GDM1 (cell line): Measurements from ENCODE around the gene FZD4.
"Not testable (repeated sequence)": the region's sequence is repeated elsewhere in the genome, so short reads cannot be mapped to it uniquely, and the experiment has no call there.

Experiments used
- DNase-seq: peaks from one replicate; lab custom pipeline; 2025; lab: John Stamatoyannopoulos, UW

The FZD4 gene

DNA sequence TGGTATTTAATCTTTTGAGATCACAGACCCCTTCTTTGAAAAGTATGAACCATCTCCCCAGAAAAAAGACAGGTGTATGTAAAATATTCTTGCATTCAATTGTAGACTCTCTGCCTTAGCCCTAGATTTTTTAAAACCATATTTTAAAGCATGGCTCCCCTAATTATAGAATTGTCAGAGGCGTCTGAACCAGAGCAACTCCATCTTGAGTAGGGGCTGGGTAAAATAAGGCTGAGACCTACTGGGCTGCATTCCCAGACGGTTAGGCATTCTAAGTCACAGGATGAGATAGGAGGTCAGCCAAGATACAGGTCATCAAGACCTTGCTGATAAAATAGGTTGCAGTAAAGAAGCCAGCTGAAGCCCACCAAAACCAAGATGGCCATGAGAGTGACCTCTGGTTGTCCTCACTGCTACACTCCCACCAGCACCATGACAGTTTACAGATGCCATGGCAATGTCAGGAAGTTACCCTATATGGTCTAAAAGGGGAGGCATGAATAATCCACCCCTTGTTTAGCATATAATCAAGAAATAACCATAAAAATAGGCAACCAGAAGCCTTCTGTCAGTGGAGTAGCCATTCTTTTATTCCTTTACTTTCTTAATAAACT is 17.9 kb downstream of the FZD4 start:
- not testable (repeated sequence) for DNase-seq

DNA sequence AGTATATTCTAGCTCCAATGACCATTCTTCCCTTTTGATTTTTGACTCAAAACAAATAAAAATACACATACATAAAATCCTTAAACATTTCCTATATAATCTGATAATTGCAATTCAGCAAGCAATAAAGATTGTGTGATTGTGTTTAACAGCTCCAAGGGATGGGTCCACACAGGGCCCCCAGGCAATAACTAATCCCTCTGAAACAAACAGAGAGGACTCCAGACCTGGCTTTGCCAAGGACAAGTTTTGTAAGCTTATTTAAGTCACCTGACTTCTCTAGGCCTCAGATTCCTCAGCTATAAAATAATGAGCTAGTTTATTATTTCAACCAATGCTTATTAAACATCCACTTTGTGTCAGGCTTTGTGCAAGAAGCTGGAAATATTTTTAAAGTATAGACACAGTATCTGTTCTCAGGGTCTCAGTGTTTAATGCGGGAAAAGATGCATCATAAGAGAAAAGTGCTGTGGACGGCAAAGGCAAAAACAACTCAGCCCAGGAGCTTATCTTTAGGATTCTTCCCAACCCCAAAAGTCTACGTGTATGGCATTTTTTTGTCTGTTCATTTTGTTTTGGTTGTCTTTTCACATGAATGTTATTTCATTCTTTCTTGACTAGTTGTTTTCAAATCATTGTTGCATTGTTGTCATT is 20.1 kb downstream of the FZD4 start:
- DNase-seq = no peak

GRCh38 chr11:86934582-86934900 is 20.7 kb downstream of the FZD4 start:
- DNase-seq = no peak

DNA sequence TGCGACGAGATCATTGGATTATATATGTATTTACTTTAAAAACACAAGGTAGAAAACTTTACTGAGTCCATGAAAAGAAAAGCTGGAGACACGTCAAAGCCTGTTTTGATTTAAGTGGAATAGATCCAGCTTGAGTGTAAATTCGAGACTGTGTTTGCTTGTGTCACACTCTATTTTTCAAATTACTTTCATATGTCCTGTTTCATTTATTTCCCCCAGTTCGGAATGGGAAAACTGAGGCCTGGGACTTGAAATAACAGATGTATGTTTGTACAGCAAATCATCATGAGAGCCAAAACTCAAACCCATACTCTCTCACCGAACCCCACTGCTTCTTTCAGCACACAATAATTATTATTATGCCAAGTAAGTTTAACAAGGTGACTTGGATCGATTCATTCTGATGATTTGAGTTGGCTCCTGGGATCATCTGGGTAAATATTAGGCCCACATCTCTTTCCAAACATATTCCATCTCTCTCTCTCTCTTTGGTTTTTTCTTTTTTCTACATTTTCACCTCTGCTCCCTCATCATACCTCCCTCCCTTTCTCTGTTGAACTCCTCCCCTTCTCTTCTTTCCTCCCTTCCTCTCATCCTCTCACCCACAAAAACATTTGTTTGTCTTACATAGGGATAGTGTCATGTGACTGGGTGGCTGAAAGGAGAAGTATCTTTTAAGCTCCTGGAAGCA is 21.2 kb downstream of the FZD4 start:
- no peak for DNase-seq

DNA sequence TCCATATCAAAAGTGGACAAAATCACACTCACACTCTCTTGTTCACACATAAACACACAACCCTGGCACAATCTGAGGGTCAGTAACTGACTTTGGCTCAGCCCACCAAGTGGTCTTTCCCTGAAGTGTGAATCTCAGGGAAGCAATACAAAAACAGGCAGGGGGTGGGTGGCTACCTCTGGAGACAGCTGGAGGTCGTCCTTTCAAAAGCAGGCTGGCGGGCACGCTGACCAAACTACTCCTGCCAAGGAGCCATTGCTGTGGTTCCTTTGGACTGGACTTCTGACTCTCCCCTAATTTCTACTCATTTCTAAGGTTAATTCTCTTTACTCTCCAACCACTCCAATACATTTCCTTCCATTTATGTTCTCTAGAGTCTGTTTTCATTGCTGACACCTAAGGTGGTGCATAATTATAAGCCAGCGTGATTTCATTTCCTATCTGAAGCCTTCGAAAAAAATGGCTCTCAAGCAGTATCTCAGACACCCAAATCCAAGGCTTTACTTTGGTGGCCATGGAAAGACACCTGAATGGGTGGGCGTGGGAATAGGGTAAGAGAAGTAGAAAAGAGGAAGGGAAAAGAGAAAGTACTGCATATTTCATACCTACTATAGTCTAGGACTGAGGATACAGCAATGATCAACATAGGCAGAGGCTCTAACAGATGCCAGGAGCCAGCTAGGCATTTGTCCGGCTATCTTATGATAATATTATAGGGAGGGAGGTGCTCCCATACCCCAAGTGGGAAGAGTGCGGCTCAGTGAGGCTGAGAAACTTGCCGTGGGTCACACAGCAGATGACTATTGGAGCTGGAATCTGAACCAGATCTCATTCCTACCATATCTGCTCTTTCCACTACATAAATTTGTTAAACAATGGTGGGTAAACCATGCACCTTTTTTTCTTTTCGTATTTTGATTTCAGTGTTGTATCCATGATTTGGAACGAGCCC is 22.0 kb downstream of the FZD4 start:
- DNase-seq = no peak

- DNase-seq = no peak
These were observed 23.0 kb downstream of the FZD4 start for GRCh38 chr11:86932259-86932585.

GRCh38 chr11:86931548-86932258 is 23.5 kb downstream of the FZD4 start:
- no peak for DNase-seq

DNA sequence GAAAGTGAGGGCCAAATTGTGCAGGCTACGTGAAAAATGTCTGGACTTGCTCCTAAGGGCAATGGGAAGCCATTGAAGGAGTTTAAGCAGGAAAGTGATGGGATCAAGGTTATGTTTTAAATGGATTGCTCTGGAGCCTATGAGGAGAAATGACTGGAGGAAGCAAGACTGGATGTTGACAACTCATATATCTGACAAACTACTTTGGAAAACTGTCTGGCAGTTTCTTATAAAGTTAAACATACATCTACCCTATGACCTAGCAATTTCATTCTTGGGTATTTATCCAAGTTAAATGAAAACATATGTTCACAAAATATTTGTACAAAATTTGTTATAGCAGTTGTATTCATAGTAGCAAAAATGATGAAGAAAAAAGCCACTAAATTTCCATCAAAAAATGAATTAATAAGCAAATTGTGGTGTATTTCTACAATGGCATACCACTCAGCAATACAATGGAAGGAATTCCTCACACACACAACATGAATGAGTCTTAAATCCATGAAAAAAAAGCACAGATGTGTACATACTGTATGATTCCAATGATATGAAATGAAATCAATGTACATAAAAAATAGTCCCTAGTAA is 24.1 kb downstream of the FZD4 start:
- no peak for DNase-seq

DNA sequence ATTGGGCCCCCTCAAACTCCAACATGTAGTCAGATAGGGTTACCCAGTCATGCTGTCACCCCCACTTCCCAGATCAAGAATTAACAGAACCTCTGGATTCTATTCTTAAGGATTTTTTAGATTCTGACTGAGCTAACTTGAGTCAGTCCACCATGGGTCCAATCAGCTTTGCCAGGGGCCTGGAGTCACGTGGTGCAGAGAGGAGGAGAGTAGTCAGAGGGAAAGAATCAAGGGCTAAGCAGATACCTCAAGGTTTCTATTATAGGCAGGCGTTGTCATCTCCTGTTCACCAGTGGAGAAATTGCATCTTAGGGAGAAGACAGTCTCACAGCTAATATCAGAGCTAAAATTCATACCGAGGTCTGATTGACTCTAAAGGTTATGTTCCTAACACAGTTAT is 28.2 kb downstream of the FZD4 start:
- DNase-seq = no peak

GRCh38 chr11:86923999-86924766 is 31.0 kb downstream of the FZD4 start:
- DNase-seq = no peak

GRCh38 chr11:86922225-86922624 is 33.0 kb downstream of the FZD4 start:
- no peak for DNase-seq

DNA sequence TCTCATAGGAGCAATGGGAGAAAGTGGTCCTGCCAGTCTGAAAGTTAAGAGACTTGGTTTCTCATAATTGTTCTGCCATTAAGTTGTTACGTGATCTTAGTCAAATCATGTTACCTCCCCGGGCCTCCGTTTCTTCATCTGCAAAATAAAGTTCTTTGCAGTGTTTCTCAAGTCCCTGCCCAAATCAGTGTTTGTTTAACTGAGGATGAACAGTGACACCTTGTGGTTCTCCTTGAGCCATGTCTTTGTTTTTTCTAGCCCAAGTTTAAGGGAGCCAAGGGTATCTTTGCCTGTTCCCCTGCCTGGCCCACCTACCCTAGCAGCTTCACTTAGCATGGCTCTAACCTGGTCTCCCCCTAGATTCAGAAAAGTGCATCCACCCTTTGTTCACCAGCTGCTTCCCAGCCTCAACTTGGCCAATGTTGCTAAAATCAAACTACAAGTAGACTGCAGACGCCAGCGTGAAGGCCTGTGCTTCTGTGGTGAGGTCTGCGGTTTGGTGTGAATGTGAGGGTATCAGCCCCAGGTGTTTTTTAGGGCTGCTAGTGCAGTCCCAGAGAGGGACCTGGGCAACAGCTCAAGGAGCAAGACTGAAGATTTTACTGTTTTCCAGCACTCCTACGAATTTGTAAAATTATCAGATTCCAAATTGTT is 35.5 kb downstream of the FZD4 start:
- peak; percentile 9 for DNase-seq

DNA sequence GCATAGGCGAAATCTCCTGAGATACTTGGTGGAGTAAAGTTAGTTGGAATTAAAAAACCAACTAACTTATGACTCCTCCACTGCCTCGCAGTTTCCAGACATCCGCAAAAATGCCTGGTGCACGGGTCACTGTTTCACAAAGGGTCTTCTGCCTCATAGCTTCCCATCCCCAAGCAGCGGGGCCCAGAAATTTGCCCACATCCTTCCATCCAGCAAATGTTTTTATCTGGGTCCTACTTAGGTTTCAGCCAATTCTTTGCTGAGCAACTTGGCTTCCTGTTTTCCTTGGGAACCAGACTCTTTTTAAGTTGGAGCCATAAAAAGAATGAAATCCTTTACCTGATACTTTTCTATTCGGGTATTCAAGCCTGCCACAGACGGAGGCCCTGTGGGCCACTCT is 36.2 kb downstream of the FZD4 start:
- DNase-seq = no peak

GRCh38 chr11:86918496-86918895 is 36.7 kb downstream of the FZD4 start:
- no peak for DNase-seq

DNA sequence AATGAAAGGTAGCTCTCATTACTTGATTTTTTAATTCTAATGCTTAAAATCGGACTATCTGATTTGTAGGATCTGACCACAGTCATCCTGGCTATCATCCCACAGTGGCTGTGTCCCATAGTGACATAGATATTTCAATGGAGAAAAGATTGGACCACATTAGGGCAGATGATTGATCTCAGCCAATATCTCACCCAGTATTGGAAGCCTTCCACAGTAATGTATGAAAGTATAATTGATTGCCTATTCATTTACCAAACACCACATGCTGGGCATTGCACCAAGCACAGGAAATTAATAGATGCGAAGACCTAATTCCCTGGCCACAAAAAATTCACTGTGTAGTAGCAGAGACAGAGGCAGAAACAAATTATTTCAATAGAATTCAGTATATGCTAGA is 37.6 kb downstream of the FZD4 start:
- DNase-seq = no peak

GRCh38 chr11:86916330-86916729 is 38.9 kb downstream of the FZD4 start:
- no peak for DNase-seq

DNA sequence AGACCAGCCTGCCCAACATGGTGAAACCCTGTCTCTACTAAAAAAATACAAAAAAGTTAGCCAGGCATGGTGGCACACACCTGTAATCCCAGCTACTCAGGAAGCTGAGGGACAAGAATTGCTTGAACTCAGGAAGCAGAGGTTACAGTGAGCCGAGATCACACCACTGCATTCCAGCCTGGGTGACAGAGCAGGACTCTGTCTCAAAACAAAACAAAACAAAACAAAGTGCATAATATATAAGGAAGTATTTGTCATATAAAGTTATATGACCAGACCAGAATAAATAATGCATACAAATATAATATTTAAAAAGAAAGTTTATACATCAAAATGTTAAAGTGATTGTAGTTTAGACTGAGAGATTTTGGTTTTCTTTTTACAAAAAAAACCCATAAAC is 39.3 kb downstream of the FZD4 start:
- not testable (repeated sequence) for DNase-seq

DNA sequence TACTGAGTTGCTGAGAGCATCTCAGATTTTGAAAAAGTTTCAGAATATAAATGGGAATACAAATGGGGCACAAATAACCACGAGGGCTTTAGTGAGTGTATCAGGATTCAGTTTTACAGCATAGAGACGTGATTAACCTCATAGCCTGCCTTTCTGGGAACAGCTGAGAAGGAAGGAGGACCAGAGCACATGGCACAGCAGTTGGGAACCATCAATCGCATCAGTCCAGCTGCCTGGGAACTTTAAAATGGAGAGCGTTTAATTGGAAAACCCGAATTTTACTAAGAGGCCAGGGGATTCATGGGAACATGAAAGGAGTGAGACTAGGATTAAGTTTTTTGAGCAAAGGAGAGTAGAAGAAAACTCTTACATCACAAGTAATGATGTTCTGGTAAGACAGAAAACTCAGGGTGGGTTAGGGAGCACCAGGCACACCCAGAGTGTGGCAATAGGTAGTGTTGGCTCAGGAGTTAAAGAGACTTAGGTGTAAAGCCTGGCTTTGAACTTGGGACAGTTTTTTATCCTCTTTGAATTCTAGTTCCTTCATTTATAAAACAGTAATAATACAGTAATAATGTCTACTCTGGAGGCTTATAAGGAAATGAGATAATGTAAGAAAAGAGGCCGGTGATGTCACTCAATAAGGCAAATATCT is 40.2 kb downstream of the FZD4 start:
- DNase-seq = no peak

- no peak for DNase-seq
These were observed 43.0 kb downstream of the FZD4 start for GRCh38 chr11:86912238-86912637.

GRCh38 chr11:86910592-86910991 is 44.6 kb downstream of the FZD4 start:
- no peak for DNase-seq
